ENCODE data around the gene ALK.

Gene ALK

GRCh38 chr2:29334706-29335105, 586.7 kb downstream of the ALK start:
- no peaks in the 10 kb centered on the region for H3K4me1 Mint-ChIP-seq (ENCODE audit: low read depth)
- no peaks in the 10 kb centered on the region for H3K36me3 Mint-ChIP-seq
- no peak overlapping the region for H3K27ac Mint-ChIP-seq

DNA sequence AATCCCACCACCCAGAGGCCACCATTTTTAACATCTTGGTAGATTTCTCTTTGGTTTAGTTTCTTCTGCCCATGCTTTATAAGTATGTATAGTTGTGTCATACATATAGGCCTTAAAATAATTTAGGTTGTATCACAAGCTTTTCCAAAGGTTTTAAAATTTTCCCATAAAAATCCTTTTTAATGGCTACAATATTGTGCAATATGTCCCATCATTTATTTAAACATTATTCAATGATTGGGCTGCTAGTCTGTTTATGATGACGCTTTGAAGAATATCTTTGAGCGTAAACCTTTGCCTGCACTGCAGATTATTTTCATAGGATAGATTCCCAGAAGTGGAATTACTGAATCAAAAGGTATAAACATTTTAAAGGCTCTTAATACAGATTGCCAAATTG, 588.8 kb downstream of the ALK start:
- H3K36me3 Mint-ChIP-seq, result no peaks in the 10 kb centered on the region
- no peak overlapping the region for H3K27ac Mint-ChIP-seq
- H3K27me3 Mint-ChIP-seq, result peaks cover 2% of the 10 kb centered on the region
- no peaks in the 10 kb centered on the region for H3K4me1 Mint-ChIP-seq (ENCODE audit: low read depth)
- H3K4me3 Mint-ChIP-seq, result no peak overlapping the region
- no peaks in the 10 kb centered on the region for H3K9me3 Mint-ChIP-seq (ENCODE audit: low read depth)

More at GRCh38 chr2:29334706-29335105, 586.7 kb downstream of the ALK start:
- no peaks in the 10 kb centered on the region for H3K27me3 Mint-ChIP-seq
- no peaks in the 10 kb centered on the region for H3K9me3 Mint-ChIP-seq (ENCODE audit: low read depth)
- H3K4me3 Mint-ChIP-seq, result no peak overlapping the region

GRCh38 chr2:29329899-29330298, 591.5 kb downstream of the ALK start:
- Mint-ChIP-seq H3K4me3 (no peak overlapping the region), H3K27me3 (peaks cover 2% of the 10 kb centered on the region), H3K9me3 (ENCODE audit: low read depth) (no peaks in the 10 kb centered on the region), H3K36me3 (no peaks in the 10 kb centered on the region), H3K27ac (no peak overlapping the region), H3K4me1 (ENCODE audit: low read depth) (no peaks in the 10 kb centered on the region)

- Mint-ChIP-seq H3K27ac (no peak overlapping the region), H3K4me1 (ENCODE audit: low read depth) (peaks cover 1% of the 10 kb centered on the region), H3K27me3 (peaks cover 2% of the 10 kb centered on the region), H3K4me3 (no peak overlapping the region), H3K36me3 (no peaks in the 10 kb centered on the region), H3K9me3 (ENCODE audit: low read depth) (no peaks in the 10 kb centered on the region)
Observed at GRCh38 chr2:29326926-29327325, 594.5 kb downstream of the ALK start.

DNA sequence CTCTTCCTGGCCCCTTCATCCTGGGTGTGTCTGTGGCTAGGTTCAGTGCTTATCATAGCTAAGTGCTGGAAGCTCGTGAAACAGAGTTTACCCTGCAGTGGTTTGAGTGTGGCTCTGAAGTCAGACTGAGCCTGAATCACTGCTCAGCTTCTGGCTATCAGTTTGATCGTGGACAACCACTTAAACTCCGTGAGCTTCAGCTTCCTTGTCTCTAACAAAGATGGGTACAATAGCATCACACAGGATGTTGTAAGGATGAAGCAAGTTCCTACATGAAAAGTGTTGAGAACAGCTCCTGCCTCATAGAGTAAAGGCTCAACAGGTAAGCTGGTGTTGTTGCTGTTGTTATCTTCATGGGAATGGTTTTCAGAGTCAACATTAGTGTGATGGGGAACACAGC, 595.8 kb downstream of the ALK start:
- Mint-ChIP-seq H3K27me3 (peaks cover 3% of the 10 kb centered on the region), H3K36me3 (no peaks in the 10 kb centered on the region), H3K4me1 (ENCODE audit: low read depth) (peaks cover 1% of the 10 kb centered on the region), H3K9me3 (ENCODE audit: low read depth) (no peaks in the 10 kb centered on the region), H3K4me3 (no peak overlapping the region), H3K27ac (no peak overlapping the region)

GRCh38 chr2:29323961-29324360, 597.4 kb downstream of the ALK start:
- no peaks in the 10 kb centered on the region for H3K9me3 Mint-ChIP-seq (ENCODE audit: low read depth)
- no peak overlapping the region for H3K27ac Mint-ChIP-seq
- peaks cover 11% of the 10 kb centered on the region for H3K27me3 Mint-ChIP-seq
- H3K4me1 Mint-ChIP-seq (ENCODE audit: low read depth), result peaks cover 1% of the 10 kb centered on the region
- H3K4me3 Mint-ChIP-seq, result no peak overlapping the region
- H3K36me3 Mint-ChIP-seq, result no peaks in the 10 kb centered on the region

DNA sequence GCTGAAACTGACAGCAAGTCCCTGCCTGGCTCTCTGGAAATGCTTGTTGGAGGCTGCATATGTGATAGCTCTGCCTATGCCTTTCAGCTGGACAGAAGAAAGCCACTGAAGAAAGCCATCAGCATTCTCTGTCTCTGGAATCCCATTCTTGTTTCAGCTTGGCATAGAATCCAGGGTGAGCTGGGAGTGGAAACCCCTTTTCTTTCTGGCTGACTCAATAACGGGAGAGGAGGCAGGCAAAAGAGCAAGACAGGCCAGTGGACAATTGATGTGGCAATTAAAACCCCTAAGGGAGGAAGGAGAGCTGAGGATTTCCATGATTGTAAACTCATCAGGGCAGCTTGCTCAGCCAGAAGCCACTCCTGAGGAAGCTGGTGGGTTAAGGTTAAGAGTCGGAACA, 598.1 kb downstream of the ALK start:
- peaks cover 14% of the 10 kb centered on the region for H3K27me3 Mint-ChIP-seq
- H3K4me3 Mint-ChIP-seq, result no peak overlapping the region
- H3K9me3 Mint-ChIP-seq (ENCODE audit: low read depth), result no peaks in the 10 kb centered on the region
- peaks cover 1% of the 10 kb centered on the region for H3K4me1 Mint-ChIP-seq (ENCODE audit: low read depth)
- no peaks in the 10 kb centered on the region for H3K36me3 Mint-ChIP-seq
- H3K27ac Mint-ChIP-seq, result no peak overlapping the region

- peaks cover 5% of the 10 kb centered on the region for H3K4me1 Mint-ChIP-seq (ENCODE audit: low read depth)
- no peak overlapping the region for H3K4me3 Mint-ChIP-seq
- H3K27ac Mint-ChIP-seq, result no peak overlapping the region
Observed at GRCh38 chr2:29322011-29322410, 599.4 kb downstream of the ALK start.

DNA sequence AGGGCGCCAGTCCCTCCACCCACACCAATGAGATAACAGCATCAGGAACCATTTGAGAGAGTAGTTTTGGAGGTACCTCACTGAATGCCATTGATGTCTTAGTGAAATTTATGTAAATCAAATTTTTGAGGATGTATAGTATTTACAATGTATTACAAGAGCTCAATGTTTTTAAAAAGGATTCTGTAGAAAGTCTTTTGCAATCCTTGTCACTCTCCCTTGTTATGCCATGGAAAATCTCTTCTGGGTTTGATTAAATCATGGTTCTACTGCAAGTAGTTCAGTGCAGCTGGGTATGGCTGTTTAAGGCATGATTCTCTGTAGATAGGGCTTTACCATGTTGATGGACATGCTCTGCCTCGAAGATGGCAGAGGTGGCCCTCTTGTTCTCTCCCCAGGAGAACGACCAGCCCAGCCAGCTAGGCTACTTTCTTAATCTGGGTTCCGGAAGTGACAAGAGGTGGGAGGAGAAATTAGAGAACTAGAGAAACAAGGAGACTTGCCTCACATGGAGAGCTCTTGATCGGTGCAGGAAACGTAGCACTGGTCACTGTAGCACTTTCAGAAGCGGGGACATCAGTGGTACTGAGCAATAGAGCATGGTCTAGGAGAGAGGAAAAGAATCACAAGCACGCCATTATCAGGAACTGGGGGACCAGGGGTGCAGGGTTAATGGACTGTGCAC, 603.4 kb downstream of the ALK start:
- peaks cover 29% of the 10 kb centered on the region for H3K4me1 Mint-ChIP-seq (ENCODE audit: low read depth)
- peaks cover 32% of the 10 kb centered on the region for H3K27me3 Mint-ChIP-seq
- H3K27ac Mint-ChIP-seq, result no peak overlapping the region
- H3K4me3 Mint-ChIP-seq, result no peak overlapping the region
- H3K36me3 Mint-ChIP-seq, result no peaks in the 10 kb centered on the region
- no peaks in the 10 kb centered on the region for H3K9me3 Mint-ChIP-seq (ENCODE audit: low read depth)

More at GRCh38 chr2:29322011-29322410, 599.4 kb downstream of the ALK start:
- Mint-ChIP-seq H3K9me3 (ENCODE audit: low read depth) (no peaks in the 10 kb centered on the region), H3K27me3 (peaks cover 24% of the 10 kb centered on the region), H3K36me3 (no peaks in the 10 kb centered on the region)

DNA sequence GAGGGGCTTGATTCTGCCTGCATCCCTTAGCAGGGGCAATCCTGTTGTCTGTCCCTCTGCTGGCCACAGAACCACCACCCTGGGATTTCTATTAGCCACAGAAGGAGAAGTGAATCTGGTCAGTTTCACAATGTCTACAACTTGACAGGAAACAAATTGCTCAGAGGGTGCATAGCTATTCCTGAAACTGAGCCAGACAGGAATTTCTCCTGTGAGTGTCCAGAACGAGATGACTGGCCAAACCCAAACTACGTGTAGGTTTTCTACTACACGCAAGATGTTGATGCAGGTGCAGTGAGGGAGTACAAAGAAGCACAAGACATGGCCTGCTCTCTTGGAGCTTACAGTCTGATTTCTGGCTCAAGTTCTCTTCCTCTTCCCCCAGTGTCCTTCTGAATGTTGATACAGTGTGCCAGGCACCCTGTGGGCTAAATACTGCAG, 604.3 kb downstream of the ALK start:
- H3K4me3 Mint-ChIP-seq, result no peak overlapping the region
- H3K27me3 Mint-ChIP-seq, result peaks cover 34% of the 10 kb centered on the region
- no peak overlapping the region for H3K27ac Mint-ChIP-seq
- no peaks in the 10 kb centered on the region for H3K9me3 Mint-ChIP-seq (ENCODE audit: low read depth)
- H3K36me3 Mint-ChIP-seq, result no peaks in the 10 kb centered on the region
- peaks cover 28% of the 10 kb centered on the region for H3K4me1 Mint-ChIP-seq (ENCODE audit: low read depth)

- Mint-ChIP-seq H3K27me3 (peaks cover 38% of the 10 kb centered on the region), H3K36me3 (no peaks in the 10 kb centered on the region), H3K4me1 (ENCODE audit: low read depth) (peaks cover 28% of the 10 kb centered on the region), H3K9me3 (ENCODE audit: low read depth) (no peaks in the 10 kb centered on the region), H3K4me3 (peak overlapping the region; percentile 80), H3K27ac (peak overlapping the region; percentile 58)
Observed at GRCh38 chr2:29314816-29315571, 606.4 kb downstream of the ALK start.

- H3K9me3 Mint-ChIP-seq (ENCODE audit: low read depth), result no peaks in the 10 kb centered on the region
- H3K4me3 Mint-ChIP-seq, result no peak overlapping the region
- peaks cover 21% of the 10 kb centered on the region for H3K4me1 Mint-ChIP-seq (ENCODE audit: low read depth)
- H3K36me3 Mint-ChIP-seq, result no peaks in the 10 kb centered on the region
- no peak overlapping the region for H3K27ac Mint-ChIP-seq
- peaks cover 21% of the 10 kb centered on the region for H3K27me3 Mint-ChIP-seq
Observed at GRCh38 chr2:29311458-29311857, 609.9 kb downstream of the ALK start.

GRCh38 chr2:29310650-29311348, 610.6 kb downstream of the ALK start:
- Mint-ChIP-seq H3K27ac (no peak overlapping the region), H3K36me3 (no peaks in the 10 kb centered on the region), H3K9me3 (ENCODE audit: low read depth) (no peaks in the 10 kb centered on the region), H3K27me3 (peaks cover 21% of the 10 kb centered on the region), H3K4me3 (no peak overlapping the region), H3K4me1 (ENCODE audit: low read depth) (peaks cover 18% of the 10 kb centered on the region)

DNA sequence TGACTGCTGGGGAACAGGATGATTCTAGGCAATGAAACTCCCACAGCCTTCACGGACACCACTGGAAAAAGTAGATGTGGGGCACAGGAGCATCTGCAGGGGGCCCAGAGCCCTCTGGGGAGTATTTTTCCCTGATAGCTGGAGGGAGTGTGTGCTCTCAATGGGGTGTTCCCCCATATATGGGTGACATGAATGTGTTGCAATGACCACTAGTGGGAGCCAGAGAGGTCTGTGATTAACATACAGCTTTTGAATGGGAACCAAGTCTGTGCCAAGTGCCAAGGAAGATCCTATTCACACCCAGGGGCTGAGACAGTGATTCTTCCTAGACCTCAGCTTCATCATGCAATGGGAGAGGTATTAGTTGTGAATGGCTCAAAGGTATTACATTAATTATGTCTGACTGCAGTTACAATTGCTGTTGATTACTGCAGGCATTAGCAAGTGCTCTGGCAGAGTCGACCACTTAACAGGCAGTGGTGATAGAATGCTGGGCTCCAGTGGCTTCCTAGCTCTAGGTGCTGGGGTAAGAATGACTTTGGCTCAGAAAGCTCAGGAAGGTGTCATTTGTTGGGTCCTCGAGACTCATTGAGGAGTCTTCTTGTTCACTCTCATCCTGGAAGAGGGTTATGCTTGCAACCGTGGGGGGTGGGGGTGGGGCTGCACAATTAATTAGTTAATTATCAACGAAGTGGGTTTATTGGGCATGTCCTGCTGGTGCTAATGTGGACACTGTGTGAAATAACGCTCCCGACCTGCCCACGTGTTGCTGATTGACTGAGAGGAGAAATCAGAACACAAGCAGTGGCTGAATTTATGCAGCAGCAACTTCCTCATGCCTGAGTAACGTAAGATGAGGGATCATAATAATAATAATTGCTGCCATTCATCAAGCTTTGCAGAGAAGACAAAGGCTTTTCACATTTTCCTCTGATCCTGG, 612.0 kb downstream of the ALK start:
- Mint-ChIP-seq H3K36me3 (no peaks in the 10 kb centered on the region), H3K9me3 (ENCODE audit: low read depth) (no peaks in the 10 kb centered on the region), H3K27me3 (peaks cover 25% of the 10 kb centered on the region), H3K27ac (no peak overlapping the region), H3K4me1 (ENCODE audit: low read depth) (peaks cover 3% of the 10 kb centered on the region), H3K4me3 (no peak overlapping the region)
